LNCAP (cell line): ENCODE data around the gene DNAJB14.

Experiments
- TF ChIP-seq, protein P1 (sequence below): fragments of 450-650 bp; IDR thresholded peaks from 2 replicates; pipeline ENCODE4 v1.5.1; 2017; ENCODE audit warnings: mild to moderate bottlenecking

The DNAJB14 gene

GRCh38 chr4:99938243-99938753, 8.1 kb downstream of the DNAJB14 start:
- TF ChIP-seq, protein P1, sequence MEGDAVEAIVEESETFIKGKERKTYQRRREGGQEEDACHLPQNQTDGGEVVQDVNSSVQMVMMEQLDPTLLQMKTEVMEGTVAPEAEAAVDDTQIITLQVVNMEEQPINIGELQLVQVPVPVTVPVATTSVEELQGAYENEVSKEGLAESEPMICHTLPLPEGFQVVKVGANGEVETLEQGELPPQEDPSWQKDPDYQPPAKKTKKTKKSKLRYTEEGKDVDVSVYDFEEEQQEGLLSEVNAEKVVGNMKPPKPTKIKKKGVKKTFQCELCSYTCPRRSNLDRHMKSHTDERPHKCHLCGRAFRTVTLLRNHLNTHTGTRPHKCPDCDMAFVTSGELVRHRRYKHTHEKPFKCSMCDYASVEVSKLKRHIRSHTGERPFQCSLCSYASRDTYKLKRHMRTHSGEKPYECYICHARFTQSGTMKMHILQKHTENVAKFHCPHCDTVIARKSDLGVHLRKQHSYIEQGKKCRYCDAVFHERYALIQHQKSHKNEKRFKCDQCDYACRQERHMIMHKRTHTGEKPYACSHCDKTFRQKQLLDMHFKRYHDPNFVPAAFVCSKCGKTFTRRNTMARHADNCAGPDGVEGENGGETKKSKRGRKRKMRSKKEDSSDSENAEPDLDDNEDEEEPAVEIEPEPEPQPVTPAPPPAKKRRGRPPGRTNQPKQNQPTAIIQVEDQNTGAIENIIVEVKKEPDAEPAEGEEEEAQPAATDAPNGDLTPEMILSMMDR = no peak

DNA sequence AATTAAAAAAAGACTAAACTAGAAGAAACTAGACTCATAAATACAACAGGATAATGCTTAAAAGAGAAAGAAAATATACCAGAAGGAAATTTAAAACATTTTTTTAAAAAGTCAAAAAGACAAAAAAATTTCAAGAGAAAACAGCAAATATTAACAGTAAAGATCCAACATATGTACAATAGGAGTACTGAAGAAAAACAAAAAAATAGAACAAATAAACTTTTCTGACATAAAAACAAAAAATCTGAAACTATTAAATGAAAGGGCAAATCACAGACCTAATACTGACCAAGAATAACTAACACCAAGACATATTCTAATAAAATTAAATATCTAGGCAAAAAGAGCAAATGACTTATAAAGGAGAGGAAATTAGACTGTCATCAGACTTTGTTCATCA, 11.5 kb downstream of the DNAJB14 start:
- TF ChIP-seq, protein P1 = no peak

GRCh38 chr4:99927566-99927965, 18.9 kb downstream of the DNAJB14 start:
- TF ChIP-seq, protein P1 = no peak

GRCh38 chr4:99921174-99921573, 25.2 kb downstream of the DNAJB14 start:
- TF ChIP-seq, protein P1 = no peak

- TF ChIP-seq, protein P1 = no peak
Measured at GRCh38 chr4:99918656-99919055, 27.8 kb downstream of the DNAJB14 start.

DNA sequence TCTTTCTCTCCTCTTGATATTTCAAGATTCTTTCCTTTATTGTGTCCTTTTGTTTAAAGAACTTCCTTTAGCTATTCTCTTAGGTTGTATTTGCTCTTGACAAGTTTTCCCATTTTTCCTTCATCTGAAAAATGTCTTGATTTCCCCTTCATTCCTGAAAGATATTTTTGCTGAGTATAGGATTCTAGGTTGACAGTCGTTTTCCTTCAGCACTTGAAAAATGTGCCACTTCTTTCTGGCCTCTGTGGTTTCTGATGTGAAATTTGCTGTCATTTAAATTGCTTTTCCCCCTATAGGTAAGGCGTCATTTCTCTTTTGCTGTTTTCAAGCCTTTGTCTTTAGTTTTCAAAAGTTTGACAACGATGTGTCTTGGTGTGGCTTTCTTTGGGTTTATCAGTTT, 28.8 kb downstream of the DNAJB14 start:
- TF ChIP-seq, protein P1 = no peak

GRCh38 chr4:99915449-99915848, 31.0 kb downstream of the DNAJB14 start:
- TF ChIP-seq, protein P1 = no peak

- TF ChIP-seq, protein P1 = no peak
Measured at GRCh38 chr4:99894998-99895397, 51.4 kb downstream of the DNAJB14 start.
